Activated T-cell treated with anti-CD3 and anti-CD28 coated beads, Interleukin-2, amount 50 U/mL, for 72 hours (primary cell): ENCODE measurements around the gene MRPS35. TPM values are rescaled to one million over a fixed set of nuclear protein-coding genes. Genes with fewer than 3 reads are reported as not detected.

Source experiments
- ATAC-seq, 2 donors: fragments of 150-1000 bp; cut with Tn5 transposase; replicated peaks in 1 of 2; 2 replicates each; pipeline ENCODE4 v1.10.0; 2021; ENCODE audit warnings: moderate library complexity in 2 of 2, mild to moderate bottlenecking in 1 of 2
- DNase-seq, 2 donors: peaks; one replicate each; pipeline ENCODE4 v3.0.0; 2021 to 2022; ENCODE audit warnings: mixed read lengths in 1 of 2
- H3K27ac Mint-ChIP-seq: one replicate; pipeline ENCODE4 v1.8.0; 2022; ENCODE audit warnings: mild to moderate bottlenecking, moderate library complexity, mixed read lengths
- H3K27me3 Mint-ChIP-seq: one replicate; pipeline ENCODE4 v1.8.0; 2022; ENCODE audit warnings: low read depth, mixed read lengths
- H3K36me3 Mint-ChIP-seq, 2 donors: one replicate each; pipeline ENCODE4 v1.8.0; 2022; ENCODE audit warnings: mixed read lengths in 2 of 2, mild to moderate bottlenecking in 1 of 2; ENCODE audit not compliant: insufficient read depth in 2 of 2
- H3K4me1 Mint-ChIP-seq: one replicate; pipeline ENCODE4 v1.8.0; 2022; ENCODE audit warnings: low read depth, mixed read lengths
- H3K4me3 Mint-ChIP-seq, 2 donors: one replicate each; pipeline ENCODE4 v1.8.0; 2022; ENCODE audit warnings: mild to moderate bottlenecking in 2 of 2, mixed read lengths in 2 of 2, moderate library complexity in 2 of 2
- H3K9me3 Mint-ChIP-seq, 2 donors: one replicate each; pipeline ENCODE4 v1.8.0; 2022; ENCODE audit warnings: mixed read lengths in 2 of 2
- total RNA-seq, 2 donors: library from RNA; stranded (reverse); gene quantifications; one replicate each; pipeline ENCODE4 v1.2.3, GENCODE V29; 2022

Gene MRPS35
- total RNA-seq, 2 donors from 2014 or later, result 49.7 to 64.0 TPM

GRCh38 chr12:27785882-27786570 lies 75.4 kb downstream of the MRPS35 start:
- ATAC-seq (peak; percentile 51 to 85), DNase-seq (peak in 1 of 2 donors; percentile 13)
- peaks cover 0 to 2% of the 10 kb centered on the region in 2 donors for H3K36me3 Mint-ChIP-seq
- peak overlapping the region; percentile 80 for H3K27ac Mint-ChIP-seq
- H3K9me3 Mint-ChIP-seq, result no peaks in the 10 kb centered on the region
- no peaks in the 10 kb centered on the region for H3K27me3 Mint-ChIP-seq
- H3K4me3 Mint-ChIP-seq, result peak overlapping the region in 1 of 2 donors; percentile 45
- peaks cover 45% of the 10 kb centered on the region for H3K4me1 Mint-ChIP-seq

DNA sequence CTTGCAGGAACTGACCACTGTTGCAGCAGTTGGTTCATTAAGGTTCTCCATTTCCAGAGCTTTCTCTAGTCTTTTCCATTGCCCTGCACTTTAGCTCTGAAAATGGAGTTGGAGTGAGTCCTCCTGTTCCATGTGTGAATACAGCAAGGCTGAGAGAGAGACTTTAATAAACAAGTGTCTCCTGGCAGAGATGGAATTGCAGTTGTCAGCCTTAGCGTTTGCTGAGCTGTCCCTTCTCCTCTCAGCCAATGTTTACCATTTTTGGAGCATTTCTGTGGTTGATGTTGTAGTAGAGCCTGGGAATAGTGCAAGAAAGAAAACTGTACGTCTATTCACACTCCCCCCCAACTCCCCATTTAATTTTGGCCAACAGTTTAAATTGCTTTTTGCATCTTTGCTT lies 76.9 kb downstream of the MRPS35 start:
- no peak overlapping the region for H3K4me3 Mint-ChIP-seq
- ATAC-seq (no peak), DNase-seq (no peak)
- peaks cover 30% of the 10 kb centered on the region for H3K4me1 Mint-ChIP-seq
- H3K9me3 Mint-ChIP-seq, result no peaks in the 10 kb centered on the region
- H3K27ac Mint-ChIP-seq, result no peak overlapping the region
- no peaks in the 10 kb centered on the region for H3K27me3 Mint-ChIP-seq
- peaks cover under 1 to 2% of the 10 kb centered on the region in 2 donors for H3K36me3 Mint-ChIP-seq

DNA sequence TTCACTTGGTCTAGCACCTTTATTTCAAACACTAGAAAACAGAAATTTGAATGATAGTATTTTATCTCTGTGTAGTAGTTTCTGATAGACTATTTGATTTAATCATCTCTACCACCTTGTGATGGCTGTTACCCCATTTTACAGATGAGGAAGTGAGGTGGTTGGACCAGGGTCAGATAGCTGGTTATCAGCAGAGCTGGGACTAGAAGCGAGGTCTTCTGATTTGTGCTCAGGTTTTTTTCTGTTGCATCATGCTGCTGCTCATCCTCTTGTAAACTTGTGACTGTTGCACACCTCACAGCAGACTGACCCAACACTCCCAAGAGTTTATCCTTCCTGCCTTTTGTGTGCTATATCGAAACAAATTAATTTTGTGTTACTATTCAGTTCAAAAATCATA lies 79.5 kb downstream of the MRPS35 start:
- no peak for DNase-seq
- Mint-ChIP-seq H3K27me3 (no peaks in the 10 kb centered on the region), H3K4me3 (no peak overlapping the region), H3K4me1 (peaks cover 27% of the 10 kb centered on the region), H3K36me3 (peaks cover 2 to 7% of the 10 kb centered on the region in 2 donors), H3K9me3 (no peaks in the 10 kb centered on the region), H3K27ac (no peak overlapping the region)
- ATAC-seq, result no peak

DNA sequence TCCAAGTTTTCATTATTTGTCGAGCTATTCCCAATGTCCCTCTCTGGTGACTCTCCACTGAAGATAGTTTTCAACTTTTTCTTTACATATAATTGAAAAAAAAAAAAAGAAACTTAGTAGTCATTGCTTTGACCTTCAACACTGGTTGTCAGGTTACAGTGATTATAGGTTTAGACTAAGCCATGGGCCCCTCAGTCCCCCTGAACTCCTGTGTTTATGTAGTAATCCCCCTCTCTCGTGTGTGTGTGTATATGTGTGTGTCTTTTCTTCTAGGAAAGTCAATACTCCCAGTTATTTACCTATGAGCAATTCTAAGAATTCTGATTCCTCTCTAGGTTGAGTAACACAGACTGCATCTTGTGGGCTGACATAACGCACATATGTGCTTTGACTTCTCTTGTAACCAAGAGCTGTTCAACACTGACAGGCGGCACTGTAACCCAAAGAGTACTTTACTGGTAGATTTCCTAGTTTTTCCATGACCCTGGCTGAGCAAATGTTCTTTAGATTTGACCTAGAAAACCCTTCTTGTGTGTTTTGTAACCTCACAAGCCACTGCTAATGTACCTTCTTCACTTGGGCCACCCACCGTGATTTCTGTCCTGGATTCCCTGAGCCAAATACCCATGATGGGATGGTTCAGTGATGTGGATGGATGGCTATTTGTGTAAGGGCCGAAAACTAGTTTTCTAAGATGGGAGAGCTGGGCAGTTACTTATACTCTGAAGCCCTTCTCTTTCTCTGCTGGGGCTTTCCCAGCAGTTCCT lies 84.4 kb downstream of the MRPS35 start:
- no peaks in the 10 kb centered on the region for H3K9me3 Mint-ChIP-seq
- peaks cover 10% of the 10 kb centered on the region for H3K4me1 Mint-ChIP-seq
- H3K27ac Mint-ChIP-seq, result no peak overlapping the region
- peak; percentile 60 to 77 for ATAC-seq
- H3K36me3 Mint-ChIP-seq, result peaks cover 6 to 19% of the 10 kb centered on the region in 2 donors
- H3K27me3 Mint-ChIP-seq, result no peaks in the 10 kb centered on the region
- H3K4me3 Mint-ChIP-seq, result no peak overlapping the region
- DNase-seq, result no peak

DNA sequence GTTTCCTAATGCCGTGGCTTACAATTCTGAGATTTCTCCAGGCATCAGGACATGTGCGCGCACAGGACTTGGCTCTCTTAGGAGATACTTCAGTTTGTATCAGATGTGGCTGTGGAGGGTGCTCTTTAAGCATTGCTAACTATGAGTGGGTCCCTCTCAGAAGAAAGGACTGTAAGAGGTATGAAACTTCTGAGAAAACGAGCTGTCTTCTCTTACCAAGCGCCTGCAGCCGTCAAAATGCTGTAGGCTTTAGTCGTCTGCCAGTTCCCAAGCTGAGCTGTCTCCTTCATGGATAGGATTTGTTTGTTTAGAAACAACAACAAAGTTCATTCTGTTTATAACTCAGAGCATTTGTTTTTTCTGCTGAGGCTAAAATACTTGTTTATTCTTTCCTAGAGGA lies 85.5 kb downstream of the MRPS35 start:
- Mint-ChIP-seq H3K4me3 (no peak overlapping the region), H3K9me3 (no peaks in the 10 kb centered on the region), H3K36me3 (peaks cover 6 to 21% of the 10 kb centered on the region in 2 donors), H3K27me3 (no peaks in the 10 kb centered on the region), H3K27ac (no peak overlapping the region), H3K4me1 (peaks cover 19% of the 10 kb centered on the region)
- ATAC-seq (no peak), DNase-seq (no peak)

DNA sequence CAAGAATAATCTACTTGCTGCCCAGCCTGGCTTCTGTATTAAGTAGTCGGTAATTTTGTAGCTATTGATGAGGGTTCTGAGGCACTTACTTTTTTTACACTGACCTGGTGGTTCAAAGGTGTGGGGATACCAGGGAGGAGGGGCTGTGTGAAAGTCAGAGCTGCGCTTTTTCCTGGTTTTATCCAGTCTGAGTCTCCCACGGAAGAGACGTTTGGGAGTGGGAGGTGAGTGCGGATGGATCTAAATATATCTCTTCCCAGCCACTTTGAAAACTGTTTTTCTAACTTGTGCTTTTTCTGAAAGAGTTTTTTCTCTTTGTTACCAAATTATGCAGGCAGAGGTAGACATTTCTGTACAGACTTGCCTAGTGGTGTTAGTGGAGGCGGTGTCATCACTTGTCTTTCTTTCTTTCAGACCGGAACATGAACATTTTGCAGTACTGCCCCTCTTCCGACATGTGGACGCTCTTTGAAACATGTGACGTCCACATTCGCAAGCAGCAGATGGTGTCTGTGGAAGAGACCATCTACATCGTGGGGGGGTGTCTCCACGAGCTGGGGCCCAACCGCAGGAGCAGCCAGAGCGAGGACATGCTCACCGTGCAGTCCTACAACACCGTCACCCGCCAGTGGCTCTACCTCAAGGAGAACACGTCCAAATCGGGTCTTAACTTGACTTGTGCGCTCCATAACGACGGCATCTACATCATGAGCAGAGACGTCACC lies 86.8 kb downstream of the MRPS35 start:
- ATAC-seq (no peak), DNase-seq (no peak)
- Mint-ChIP-seq H3K27ac (no peak overlapping the region), H3K4me3 (no peak overlapping the region), H3K9me3 (no peaks in the 10 kb centered on the region), H3K27me3 (no peaks in the 10 kb centered on the region), H3K4me1 (peaks cover 32% of the 10 kb centered on the region), H3K36me3 (peaks cover 6 to 19% of the 10 kb centered on the region in 2 donors)

- Mint-ChIP-seq H3K9me3 (no peaks in the 10 kb centered on the region), H3K36me3 (peaks cover 4 to 14% of the 10 kb centered on the region in 2 donors), H3K4me1 (peaks cover 38% of the 10 kb centered on the region), H3K27ac (peak overlapping the region; percentile 1), H3K4me3 (peak overlapping the region; percentile 10 to 33), H3K27me3 (peaks cover 16% of the 10 kb centered on the region)
- ATAC-seq, result no peak
- DNase-seq, result no peak
Observed at GRCh38 chr12:27800819-27801218, 90.2 kb downstream of the MRPS35 start.

DNA sequence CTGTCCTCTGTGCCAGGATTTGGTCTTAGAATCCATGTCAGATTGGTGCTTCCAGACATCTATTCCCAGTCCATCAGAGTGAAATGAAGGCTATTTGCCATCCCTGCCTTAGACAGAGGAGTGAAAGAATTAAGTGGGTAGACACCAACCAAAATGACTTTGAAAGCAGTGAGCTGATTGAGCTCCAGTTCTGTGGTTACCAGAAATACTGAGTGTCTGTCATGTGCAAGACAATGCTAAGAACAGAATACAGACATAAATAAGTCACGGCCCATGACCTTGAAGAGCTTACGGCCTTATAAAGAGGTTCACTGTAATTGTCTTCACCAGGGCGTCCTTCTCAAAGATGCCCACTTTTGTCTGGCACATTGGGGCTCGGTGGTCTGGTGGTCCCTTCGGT lies 91.0 kb downstream of the MRPS35 start:
- Mint-ChIP-seq H3K36me3 (peaks cover 4 to 14% of the 10 kb centered on the region in 2 donors), H3K4me3 (peak overlapping the region; percentile 49 to 65), H3K27me3 (peaks cover 21% of the 10 kb centered on the region), H3K27ac (no peak overlapping the region), H3K4me1 (peaks cover 46% of the 10 kb centered on the region), H3K9me3 (no peaks in the 10 kb centered on the region)
- ATAC-seq (peak; percentile 29 to 51), DNase-seq (no peak)

DNA sequence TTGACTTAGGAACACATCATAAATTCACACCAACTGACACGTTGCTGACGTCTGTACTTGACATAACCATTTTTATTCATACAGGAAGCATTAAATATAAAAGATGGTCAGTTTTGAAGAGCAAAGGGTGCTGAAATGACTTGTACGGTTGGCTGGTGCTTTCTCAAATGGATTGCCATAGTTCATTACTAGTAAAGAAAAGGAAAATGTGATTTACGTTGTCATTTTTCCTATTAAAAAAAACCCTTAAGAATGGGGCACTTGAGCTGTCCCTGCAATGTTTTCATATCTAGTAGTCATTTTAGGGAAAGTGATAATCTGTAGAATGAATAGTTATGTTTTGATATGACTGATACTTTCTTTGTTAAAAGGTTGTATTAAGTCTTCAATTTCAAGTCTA lies 91.9 kb downstream of the MRPS35 start:
- no peak overlapping the region for H3K27ac Mint-ChIP-seq
- peak; percentile 12 to 16 for DNase-seq
- H3K27me3 Mint-ChIP-seq, result peaks cover 28% of the 10 kb centered on the region
- H3K36me3 Mint-ChIP-seq, result peaks cover 2 to 13% of the 10 kb centered on the region in 2 donors
- H3K4me3 Mint-ChIP-seq, result peak overlapping the region; percentile 49 to 65
- no peaks in the 10 kb centered on the region for H3K9me3 Mint-ChIP-seq
- H3K4me1 Mint-ChIP-seq, result peaks cover 54% of the 10 kb centered on the region
- peak; percentile 70 to 82 for ATAC-seq

DNA sequence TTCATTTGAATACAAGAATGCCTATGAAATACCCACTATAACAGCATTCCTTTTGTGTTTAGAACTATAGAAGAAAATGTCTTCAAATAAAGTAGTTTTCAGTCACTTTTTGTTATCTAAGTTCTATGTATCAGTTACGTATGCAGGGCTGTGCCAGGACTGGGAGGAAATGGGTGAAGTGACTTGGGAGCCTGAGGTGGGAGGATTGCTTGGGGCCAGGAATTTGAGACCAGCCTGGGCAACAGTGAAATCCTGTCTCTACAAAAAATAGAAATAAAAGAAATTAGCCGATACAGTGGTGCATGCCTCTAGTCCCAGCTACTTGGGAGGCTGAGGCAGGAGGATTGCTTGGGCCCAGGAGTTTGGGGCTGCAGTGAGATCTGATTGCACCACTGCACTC lies 92.3 kb downstream of the MRPS35 start:
- ATAC-seq (peak in 1 of 2 donors; percentile 39), DNase-seq (no peak)
- Mint-ChIP-seq H3K4me3 (peak overlapping the region in 1 of 2 donors; percentile 20), H3K9me3 (no peaks in the 10 kb centered on the region), H3K27ac (no peak overlapping the region), H3K36me3 (peaks cover 0 to 9% of the 10 kb centered on the region in 2 donors), H3K27me3 (peaks cover 28% of the 10 kb centered on the region), H3K4me1 (peaks cover 54% of the 10 kb centered on the region)

- Mint-ChIP-seq H3K27me3 (peaks cover 28% of the 10 kb centered on the region), H3K9me3 (no peaks in the 10 kb centered on the region), H3K27ac (no peak overlapping the region), H3K4me3 (no peak overlapping the region), H3K4me1 (peaks cover 51% of the 10 kb centered on the region), H3K36me3 (peaks cover 0 to 2% of the 10 kb centered on the region in 2 donors)
- DNase-seq, result no peak
- ATAC-seq, result no peak
Observed at GRCh38 chr12:27805238-27805637, 94.6 kb downstream of the MRPS35 start.
